ENCODE measurements around the gene ITCH.
"Not testable (repeated sequence)": the region's sequence is repeated elsewhere in the genome, so short reads cannot be mapped to it uniquely, and the experiment has no call there.

ITCH gene

DNA sequence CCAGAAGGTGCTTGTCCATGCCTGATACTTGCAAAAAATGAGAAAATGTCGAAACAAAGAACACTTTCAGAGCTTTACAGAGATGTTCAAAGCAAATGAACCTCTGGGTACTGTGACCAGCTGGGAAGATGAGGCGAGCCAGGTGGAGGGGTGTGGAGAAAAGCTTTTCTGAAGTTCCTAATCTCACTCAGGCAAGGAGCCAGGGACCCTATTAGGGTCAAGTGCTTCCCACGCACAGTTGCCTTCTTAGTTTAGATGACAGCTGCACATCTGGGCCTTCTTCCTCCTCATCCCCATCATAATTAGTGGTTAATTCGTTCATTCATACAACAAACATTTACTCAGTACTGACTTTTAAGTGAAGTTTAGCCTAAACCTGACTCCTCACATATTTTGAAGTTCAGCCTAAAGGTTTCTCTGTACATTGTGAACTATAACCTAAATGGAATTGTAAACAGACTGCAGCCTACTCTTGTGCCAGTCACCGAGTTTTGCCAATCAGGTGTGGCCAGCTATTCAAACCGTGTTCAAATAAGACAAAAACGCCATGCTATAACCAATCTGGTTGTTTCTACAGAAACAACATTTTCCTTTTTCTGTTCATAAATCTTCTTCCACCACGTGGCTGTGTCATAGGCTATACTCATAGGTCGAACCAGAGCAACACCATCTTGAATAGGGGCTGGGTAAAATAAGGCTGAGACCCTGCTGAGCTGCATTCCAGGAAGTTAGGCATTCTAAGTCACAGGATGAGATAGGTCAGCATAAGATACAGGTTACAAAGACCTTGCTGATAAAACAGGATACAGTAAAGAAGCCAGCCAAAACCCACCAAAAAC lies 40.6 kb upstream of the ITCH start:
- H3K27ac ChIP-seq, result no peak overlapping the region
- TF ChIP-seq, protein P1, sequence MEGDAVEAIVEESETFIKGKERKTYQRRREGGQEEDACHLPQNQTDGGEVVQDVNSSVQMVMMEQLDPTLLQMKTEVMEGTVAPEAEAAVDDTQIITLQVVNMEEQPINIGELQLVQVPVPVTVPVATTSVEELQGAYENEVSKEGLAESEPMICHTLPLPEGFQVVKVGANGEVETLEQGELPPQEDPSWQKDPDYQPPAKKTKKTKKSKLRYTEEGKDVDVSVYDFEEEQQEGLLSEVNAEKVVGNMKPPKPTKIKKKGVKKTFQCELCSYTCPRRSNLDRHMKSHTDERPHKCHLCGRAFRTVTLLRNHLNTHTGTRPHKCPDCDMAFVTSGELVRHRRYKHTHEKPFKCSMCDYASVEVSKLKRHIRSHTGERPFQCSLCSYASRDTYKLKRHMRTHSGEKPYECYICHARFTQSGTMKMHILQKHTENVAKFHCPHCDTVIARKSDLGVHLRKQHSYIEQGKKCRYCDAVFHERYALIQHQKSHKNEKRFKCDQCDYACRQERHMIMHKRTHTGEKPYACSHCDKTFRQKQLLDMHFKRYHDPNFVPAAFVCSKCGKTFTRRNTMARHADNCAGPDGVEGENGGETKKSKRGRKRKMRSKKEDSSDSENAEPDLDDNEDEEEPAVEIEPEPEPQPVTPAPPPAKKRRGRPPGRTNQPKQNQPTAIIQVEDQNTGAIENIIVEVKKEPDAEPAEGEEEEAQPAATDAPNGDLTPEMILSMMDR (IDR thresholded peaks at IDR 0.05), result no peak

DNA sequence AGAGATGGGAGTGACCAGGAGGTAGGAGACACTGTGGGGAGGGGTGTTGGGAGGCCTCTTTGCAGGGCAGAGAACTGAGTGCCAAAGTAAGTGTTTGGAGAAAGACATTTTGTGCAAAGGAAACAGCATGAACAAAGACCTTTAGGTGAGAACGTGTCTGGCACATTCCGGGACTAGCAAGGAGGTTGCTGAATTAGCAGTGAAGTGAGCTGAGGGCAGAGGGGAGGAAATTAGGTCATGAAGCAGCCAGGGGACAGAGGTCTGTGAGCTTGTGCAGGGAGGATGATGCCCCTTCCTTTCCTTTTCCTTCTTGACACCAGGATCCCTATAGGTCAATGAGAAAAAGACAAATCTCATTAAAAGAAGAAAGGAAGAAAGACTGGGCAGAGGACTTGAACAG lies 38.5 kb upstream of the ITCH start:
- TF ChIP-seq, protein P1 (IDR thresholded peaks at IDR 0.05), result no peak
- Histone ChIP-seq H3K9me3 (no peaks in the 10 kb centered on the region), H3K27me3 (peaks cover 0 to 18% of the 10 kb centered on the region in 2 donors), H3K36me3 (no peaks in the 10 kb centered on the region), H3K4me3 (no peak overlapping the region), H3K4me1 (no peaks in the 10 kb centered on the region), H3K27ac (no peak overlapping the region)
- DNase-seq, result no peak
- intact Hi-C loops (cut with DNase I; ENCODE audit: low total_unique reads), result no loop called here

More for the DNA sequence above, 40.6 kb upstream of the ITCH start:
- peaks cover 0 to 18% of the 10 kb centered on the region in 2 donors for H3K27me3 ChIP-seq
- no peak overlapping the region for H3K4me3 ChIP-seq
- H3K9me3 ChIP-seq, result no peaks in the 10 kb centered on the region
- DNase-seq, result no peak
- H3K36me3 ChIP-seq, result no peaks in the 10 kb centered on the region
- intact Hi-C loops (cut with DNase I; ENCODE audit: low total_unique reads), result no loop called here
- no peaks in the 10 kb centered on the region for H3K4me1 ChIP-seq

DNA sequence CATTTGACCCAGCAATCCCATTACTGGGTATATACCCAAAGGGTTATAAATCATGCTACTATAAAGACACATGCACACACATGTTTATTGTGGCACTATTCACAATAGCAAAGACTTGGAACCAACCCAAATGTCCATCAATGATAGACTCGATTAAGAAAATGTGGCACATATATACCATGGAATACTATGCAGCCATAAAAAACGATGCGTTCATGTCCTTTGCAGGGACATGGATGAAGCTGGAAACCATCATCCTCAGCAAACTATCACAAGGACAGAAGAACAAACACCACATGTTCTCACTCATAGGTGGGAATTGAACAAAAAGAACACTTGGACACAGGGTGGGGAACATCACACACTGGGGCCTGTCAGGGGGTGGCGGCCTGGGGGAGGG lies 34.9 kb upstream of the ITCH start:
- H3K36me3 ChIP-seq; H3K27me3 ChIP-seq; intact Hi-C loops (cut with DNase I; ENCODE audit: low total_unique reads); DNase-seq; H3K4me1 ChIP-seq; H3K9me3 ChIP-seq; H3K4me3 ChIP-seq; H3K27ac ChIP-seq: not testable (repeated sequence)

DNA sequence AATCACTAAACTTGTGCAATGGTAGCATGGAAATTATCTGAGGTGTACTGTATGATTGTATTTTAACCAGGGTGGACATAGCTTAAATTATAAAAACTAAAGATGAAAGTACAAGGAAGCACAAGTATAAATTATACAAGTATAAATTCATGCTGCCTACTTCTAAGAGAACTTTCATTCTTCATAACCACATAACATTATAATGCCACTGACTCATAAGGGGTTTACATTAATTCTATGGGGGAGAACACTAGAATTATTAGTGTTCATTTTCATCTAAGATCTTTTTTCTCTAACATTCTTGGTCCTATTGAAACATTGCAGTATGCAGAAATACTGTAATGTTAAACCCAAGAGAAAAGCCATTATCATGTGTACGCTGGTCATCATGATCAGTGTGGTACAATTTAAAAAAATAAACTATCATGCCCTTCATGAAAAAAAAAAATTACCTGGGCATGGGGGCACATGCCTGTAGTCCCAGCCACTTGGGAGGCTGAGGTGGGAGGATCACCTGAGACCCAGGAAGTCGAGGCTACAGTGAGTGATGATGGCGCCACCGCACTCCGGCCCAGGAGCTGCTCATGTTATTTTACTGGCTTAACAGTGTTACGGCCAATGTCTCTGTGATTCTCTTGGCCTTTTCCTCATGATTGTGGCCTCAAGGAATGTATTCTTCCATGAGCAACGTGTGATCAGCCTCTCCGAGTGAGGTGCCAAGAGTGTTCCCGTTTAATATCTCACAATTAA lies 34.0 kb upstream of the ITCH start:
- Histone ChIP-seq H3K36me3 (no peaks in the 10 kb centered on the region), H3K4me1 (no peaks in the 10 kb centered on the region), H3K4me3 (no peak overlapping the region), H3K9me3 (no peaks in the 10 kb centered on the region), H3K27ac (no peak overlapping the region), H3K27me3 (peaks cover 0 to 3% of the 10 kb centered on the region in 2 donors)
- TF ChIP-seq, protein P1 (IDR thresholded peaks at IDR 0.05), result no peak
- DNase-seq, result no peak
- intact Hi-C loops (cut with DNase I; ENCODE audit: low total_unique reads), result no loop called here

DNA sequence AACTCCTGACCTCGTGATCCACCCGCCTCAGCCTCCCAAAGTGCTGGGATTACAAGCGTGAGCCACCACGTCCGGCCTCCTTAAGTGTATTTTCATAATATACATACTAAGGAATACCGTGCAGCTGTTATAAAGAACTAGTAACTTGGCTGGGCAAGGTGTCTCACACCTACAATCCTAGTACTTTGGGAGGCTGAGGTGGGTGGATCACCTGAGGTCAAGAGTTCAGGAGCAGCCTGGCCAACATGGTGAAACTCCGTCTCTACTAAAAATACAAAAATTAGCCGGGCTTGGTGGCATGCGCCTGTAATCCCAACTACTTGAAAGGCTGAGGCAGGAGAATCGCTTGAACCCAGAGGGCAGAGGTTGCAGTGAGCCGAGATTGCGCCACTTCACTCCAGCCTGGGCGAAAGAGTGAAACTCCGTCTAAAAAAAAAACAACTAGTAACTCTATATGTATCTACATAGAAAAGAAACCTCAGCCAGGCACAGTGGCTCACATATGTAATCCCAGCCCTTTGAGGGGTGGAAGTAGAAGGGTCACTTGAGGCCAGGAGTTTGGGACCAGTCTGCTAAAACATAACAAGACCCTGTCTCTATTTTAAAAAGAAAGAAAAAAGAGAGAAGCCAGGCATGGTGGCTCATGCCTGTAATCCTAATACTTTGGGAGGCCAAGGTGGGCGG lies 32.1 kb upstream of the ITCH start:
- H3K27me3 ChIP-seq, H3K27ac ChIP-seq: not testable (repeated sequence)

DNA sequence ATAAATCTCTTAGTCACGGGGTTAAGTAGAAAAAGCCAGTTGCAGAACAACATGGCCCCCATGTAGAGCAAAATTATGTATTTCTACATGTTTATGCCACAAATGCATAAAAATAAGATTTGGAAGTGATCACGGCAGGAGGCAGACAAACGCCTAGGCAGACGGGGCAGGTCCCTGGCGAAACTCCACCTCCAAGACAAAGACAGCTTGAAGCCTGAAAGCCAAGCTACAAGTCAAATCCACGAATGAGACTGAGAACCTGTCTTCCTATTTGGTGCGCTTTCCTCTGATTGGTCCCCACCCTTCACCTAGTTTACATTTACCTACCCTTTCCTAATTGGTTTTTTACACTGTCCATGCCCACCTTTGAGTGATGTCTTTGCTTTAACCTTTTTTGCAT lies 31.2 kb upstream of the ITCH start:
- Histone ChIP-seq H3K36me3 (no peaks in the 10 kb centered on the region), H3K4me1 (no peaks in the 10 kb centered on the region), H3K27me3 (no peaks in the 10 kb centered on the region), H3K27ac (no peak overlapping the region), H3K4me3 (no peak overlapping the region), H3K9me3 (no peaks in the 10 kb centered on the region)
- TF ChIP-seq, protein P1 (IDR thresholded peaks at IDR 0.05), result no peak
- no peak for DNase-seq
- intact Hi-C loops (cut with DNase I; ENCODE audit: low total_unique reads), result no loop called here

More for the DNA sequence above, 32.1 kb upstream of the ITCH start:
- intact Hi-C loops (cut with DNase I; ENCODE audit: low total_unique reads); DNase-seq; H3K9me3 ChIP-seq; H3K36me3 ChIP-seq; H3K4me1 ChIP-seq; H3K4me3 ChIP-seq: not testable (repeated sequence)

Measured in tibial artery (tissue), 4 donors.